ENCODE measurements around the gene KCTD3.

KCTD3 gene

DNA sequence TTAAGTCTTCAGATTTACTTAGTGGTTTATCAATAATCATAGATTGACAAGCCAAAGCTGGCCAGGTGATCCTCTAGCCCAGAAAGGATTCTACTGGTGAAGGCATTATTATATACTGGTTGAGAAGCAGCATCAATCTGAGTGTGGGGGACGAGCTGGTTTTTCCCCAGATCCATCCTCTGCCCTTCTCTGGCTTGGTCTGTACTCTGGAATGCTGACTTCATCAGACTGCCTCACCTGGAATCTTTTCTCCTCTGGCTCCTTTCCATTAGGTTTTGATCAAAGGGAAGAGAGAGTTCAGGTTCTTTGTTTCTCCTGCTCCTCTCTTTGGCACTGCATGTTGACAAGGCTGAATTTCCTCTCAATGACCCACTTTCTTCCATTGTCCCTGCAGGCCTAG lies 93.9 kb downstream of the KCTD3 start:
- DNase-seq, result peak; percentile 28

DNA sequence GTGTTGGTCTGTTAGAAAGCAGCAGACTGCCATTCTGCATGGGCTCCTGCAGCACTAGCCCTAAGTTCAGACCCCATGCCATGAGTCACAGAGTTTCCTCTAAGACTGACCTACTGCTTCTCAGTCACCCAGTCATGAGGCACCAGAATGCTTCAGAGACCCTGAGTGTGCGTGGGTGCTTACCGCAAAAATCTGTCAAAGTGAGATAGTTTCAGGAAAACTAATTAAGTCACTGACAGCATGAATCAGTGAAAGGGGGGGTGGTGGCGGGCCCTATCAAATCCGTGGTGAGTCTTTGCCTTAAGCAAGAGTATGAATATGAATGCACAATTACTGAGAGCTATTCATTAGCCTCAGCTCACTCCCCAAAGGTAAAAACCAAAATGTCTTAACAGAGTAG lies 98.1 kb downstream of the KCTD3 start:
- no peak for DNase-seq

DNA sequence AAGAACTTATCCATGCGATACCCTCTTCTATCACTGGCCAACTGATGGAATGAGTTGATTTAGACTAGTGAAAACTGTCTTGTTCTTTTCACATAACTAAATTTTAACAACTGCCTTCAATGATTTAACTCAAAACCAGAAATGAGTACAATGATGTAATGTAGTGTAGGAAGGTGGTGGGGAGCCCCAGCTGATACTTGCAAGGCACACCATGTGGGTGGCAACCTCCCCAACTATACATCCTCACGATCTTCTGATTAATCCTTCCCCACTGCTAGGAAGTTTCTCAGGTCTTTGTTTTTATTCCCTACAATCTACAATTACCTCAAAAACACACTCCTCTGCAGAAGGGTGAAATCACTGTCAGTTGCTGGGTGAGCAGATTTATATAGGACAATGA lies 100.7 kb downstream of the KCTD3 start:
- DNase-seq, result no peak

DNA sequence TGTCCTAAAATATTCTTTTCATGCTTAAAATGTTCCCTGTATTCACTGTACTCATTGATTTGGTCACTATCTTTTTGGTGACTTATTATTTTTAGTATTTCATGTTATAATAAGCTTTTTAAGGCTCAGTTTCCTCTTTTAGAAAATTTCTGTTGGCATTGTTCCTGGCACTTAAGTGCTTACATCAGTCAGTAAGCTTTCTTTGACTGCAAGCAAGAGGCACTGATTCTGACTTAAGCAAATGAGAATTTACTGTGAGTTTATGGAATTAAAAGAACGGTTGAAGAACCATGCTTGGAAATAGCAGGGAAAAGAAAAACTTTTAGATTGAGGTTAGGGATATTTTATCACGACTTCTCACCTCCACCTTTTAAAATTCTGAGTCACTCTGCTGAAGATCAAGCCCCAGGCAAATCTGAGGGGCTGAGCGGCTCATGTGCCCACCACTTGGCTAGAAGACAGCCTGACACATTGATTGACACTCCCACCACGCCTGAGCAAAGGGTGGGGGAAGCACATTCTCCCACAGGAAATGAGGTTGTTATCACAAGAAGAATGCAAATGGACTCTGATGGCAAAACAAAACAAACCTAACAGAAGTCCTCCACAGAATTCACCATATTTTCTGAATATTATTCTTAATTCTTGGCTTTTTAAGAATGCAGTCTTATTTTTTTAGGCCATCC lies 102.8 kb downstream of the KCTD3 start:
- no peak for DNase-seq
